ENCODE results near the gene TBC1D2. TPM values are rescaled to one million over a fixed set of nuclear protein-coding genes. Genes with fewer than 3 reads are reported as not detected.

TBC1D2 gene
- total RNA-seq, 1 experiment from 2014 or later: 11.1 TPM

DNA sequence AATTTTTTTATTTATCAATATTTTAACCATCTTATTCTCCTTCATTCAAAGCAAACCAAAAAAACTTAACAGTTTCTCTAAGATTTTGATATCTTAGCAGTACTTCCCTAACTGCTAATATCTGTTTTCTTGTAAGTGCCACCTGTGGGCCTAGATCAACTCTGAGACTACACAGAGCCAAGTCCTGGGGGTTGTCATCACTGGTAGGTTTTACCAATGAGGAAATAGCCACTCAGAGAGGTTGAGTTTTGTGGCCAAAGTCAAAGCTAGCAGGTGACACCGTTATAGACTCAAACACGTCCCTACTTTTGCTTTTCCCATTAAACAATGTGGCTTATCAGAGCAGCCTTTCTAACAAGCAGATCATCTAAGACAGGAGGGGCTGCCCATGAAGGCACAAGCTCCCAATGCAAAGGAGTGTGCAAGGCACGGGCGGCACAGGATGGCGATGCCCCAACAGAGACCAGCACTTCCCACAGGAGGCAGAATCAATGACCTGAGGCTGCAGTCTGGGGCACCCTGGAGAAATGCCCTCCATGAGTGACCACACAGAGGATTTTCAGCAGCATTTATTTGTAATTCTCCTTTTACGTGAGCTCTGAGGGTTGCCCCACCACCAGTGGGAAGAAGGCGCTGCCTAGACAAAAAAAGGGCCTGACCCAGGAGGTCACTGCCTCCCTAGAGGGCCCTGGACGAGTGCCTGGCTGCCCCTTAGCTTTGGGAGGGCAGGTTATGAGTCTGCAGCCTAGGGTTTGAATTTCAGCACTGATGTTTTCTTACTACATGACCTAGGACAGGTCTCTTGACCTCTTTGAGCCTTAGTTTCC lies 7.4 kb downstream of the TBC1D2 start:
- DNase-seq (ENCODE audit: low spot score): no peak
- Mint-ChIP-seq H3K27me3 (ENCODE audit: low read depth) (no peaks in the 10 kb centered on the region), H3K4me3 (no peak overlapping the region), H3K9me3 (no peaks in the 10 kb centered on the region), H3K36me3 (peaks cover 11% of the 10 kb centered on the region), H3K4me1 (peaks cover 53% of the 10 kb centered on the region), H3K27ac (peak overlapping the region; percentile 45; the same call in 1 of the 2 replicates)
- POLR2A ChIA-PET: interaction anchor here (0.6 kb wide), 1 partner anchor 8 kb away, joined by 3 read pairs; no protein-coding TSS in a partner anchor
- TF ChIP-seq, protein P1, sequence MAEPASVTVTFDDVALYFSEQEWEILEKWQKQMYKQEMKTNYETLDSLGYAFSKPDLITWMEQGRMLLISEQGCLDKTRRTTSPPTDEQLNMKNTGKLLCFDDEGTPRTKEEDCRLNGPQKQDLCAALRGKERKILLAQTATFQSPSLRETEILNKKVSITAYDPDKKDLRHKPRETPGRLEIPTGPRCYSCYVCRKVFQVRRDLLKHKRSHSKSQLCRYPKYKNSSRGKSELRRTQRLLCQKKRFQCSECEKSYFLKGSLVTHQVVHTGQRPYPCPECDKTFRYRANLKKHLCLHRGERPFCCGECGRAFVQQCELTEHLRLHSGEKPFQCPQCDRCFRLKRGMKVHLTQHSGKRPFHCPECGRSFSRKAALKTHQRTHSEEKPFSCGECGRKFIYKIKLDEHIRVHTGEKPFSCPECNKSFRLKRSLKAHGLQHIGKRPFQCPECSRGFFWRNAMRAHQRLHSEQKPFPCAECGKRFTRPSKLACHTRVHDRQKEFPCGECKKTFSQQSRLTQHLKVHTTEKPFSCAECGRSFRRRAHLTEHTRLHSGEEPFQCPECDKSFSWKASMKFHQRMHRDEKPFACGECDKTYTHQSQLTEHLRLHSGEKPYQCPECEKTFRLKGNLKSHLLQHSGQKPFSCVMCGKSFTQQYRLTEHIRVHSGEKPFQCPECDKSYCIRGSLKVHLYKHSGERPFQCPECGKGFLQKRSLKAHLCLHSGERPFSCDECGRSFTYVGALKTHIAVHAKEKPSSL (CRISPR knock-in tag; conservative IDR thresholded peaks at IDR 0.05): no peak
- TF ChIP-seq PRRX2 (CRISPR knock-in tag; IDR thresholded peaks at IDR 0.05) (no peak), FOXP1 (CRISPR knock-in tag; IDR thresholded peaks at IDR 0.05; ENCODE audit: borderline replicate concordance) (no peak), GABPB1 (CRISPR knock-in tag; IDR thresholded peaks at IDR 0.05) (no peak), ZNF263 (CRISPR knock-in tag; IDR thresholded peaks at IDR 0.05; ENCODE audit: low read depth) (no peak), ZNF219 (CRISPR knock-in tag; IDR thresholded peaks at IDR 0.05; ENCODE audit: borderline replicate concordance) (no peak), SMAD4 (CRISPR knock-in tag; IDR thresholded peaks at IDR 0.05) (no peak), OVOL2 (CRISPR knock-in tag; IDR thresholded peaks at IDR 0.05; ENCODE audit: borderline replicate concordance) (no peak), TEAD1 (CRISPR knock-in tag; IDR thresholded peaks at IDR 0.05) (no peak), ETV6 (CRISPR knock-in tag; IDR thresholded peaks at IDR 0.05) (no peak)
- TF ChIP-seq, protein P2, sequence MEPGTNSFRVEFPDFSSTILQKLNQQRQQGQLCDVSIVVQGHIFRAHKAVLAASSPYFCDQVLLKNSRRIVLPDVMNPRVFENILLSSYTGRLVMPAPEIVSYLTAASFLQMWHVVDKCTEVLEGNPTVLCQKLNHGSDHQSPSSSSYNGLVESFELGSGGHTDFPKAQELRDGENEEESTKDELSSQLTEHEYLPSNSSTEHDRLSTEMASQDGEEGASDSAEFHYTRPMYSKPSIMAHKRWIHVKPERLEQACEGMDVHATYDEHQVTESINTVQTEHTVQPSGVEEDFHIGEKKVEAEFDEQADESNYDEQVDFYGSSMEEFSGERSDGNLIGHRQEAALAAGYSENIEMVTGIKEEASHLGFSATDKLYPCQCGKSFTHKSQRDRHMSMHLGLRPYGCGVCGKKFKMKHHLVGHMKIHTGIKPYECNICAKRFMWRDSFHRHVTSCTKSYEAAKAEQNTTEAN (CRISPR knock-in tag; IDR thresholded peaks at IDR 0.05): no peak
- TF ChIP-seq, protein P3, sequence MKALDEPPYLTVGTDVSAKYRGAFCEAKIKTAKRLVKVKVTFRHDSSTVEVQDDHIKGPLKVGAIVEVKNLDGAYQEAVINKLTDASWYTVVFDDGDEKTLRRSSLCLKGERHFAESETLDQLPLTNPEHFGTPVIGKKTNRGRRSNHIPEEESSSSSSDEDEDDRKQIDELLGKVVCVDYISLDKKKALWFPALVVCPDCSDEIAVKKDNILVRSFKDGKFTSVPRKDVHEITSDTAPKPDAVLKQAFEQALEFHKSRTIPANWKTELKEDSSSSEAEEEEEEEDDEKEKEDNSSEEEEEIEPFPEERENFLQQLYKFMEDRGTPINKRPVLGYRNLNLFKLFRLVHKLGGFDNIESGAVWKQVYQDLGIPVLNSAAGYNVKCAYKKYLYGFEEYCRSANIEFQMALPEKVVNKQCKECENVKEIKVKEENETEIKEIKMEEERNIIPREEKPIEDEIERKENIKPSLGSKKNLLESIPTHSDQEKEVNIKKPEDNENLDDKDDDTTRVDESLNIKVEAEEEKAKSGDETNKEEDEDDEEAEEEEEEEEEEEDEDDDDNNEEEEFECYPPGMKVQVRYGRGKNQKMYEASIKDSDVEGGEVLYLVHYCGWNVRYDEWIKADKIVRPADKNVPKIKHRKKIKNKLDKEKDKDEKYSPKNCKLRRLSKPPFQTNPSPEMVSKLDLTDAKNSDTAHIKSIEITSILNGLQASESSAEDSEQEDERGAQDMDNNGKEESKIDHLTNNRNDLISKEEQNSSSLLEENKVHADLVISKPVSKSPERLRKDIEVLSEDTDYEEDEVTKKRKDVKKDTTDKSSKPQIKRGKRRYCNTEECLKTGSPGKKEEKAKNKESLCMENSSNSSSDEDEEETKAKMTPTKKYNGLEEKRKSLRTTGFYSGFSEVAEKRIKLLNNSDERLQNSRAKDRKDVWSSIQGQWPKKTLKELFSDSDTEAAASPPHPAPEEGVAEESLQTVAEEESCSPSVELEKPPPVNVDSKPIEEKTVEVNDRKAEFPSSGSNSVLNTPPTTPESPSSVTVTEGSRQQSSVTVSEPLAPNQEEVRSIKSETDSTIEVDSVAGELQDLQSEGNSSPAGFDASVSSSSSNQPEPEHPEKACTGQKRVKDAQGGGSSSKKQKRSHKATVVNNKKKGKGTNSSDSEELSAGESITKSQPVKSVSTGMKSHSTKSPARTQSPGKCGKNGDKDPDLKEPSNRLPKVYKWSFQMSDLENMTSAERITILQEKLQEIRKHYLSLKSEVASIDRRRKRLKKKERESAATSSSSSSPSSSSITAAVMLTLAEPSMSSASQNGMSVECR (CRISPR knock-in tag; IDR thresholded peaks at IDR 0.05; ENCODE audit: borderline replicate concordance): no peak
- TF ChIP-seq, protein P4, sequence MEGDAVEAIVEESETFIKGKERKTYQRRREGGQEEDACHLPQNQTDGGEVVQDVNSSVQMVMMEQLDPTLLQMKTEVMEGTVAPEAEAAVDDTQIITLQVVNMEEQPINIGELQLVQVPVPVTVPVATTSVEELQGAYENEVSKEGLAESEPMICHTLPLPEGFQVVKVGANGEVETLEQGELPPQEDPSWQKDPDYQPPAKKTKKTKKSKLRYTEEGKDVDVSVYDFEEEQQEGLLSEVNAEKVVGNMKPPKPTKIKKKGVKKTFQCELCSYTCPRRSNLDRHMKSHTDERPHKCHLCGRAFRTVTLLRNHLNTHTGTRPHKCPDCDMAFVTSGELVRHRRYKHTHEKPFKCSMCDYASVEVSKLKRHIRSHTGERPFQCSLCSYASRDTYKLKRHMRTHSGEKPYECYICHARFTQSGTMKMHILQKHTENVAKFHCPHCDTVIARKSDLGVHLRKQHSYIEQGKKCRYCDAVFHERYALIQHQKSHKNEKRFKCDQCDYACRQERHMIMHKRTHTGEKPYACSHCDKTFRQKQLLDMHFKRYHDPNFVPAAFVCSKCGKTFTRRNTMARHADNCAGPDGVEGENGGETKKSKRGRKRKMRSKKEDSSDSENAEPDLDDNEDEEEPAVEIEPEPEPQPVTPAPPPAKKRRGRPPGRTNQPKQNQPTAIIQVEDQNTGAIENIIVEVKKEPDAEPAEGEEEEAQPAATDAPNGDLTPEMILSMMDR (IDR thresholded peaks at IDR 0.05): no peak
- TF ChIP-seq, protein P5, sequence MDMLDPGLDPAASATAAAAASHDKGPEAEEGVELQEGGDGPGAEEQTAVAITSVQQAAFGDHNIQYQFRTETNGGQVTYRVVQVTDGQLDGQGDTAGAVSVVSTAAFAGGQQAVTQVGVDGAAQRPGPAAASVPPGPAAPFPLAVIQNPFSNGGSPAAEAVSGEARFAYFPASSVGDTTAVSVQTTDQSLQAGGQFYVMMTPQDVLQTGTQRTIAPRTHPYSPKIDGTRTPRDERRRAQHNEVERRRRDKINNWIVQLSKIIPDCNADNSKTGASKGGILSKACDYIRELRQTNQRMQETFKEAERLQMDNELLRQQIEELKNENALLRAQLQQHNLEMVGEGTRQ (CRISPR knock-in tag; IDR thresholded peaks at IDR 0.05): no peak
- TF ChIP-seq, protein P6, sequence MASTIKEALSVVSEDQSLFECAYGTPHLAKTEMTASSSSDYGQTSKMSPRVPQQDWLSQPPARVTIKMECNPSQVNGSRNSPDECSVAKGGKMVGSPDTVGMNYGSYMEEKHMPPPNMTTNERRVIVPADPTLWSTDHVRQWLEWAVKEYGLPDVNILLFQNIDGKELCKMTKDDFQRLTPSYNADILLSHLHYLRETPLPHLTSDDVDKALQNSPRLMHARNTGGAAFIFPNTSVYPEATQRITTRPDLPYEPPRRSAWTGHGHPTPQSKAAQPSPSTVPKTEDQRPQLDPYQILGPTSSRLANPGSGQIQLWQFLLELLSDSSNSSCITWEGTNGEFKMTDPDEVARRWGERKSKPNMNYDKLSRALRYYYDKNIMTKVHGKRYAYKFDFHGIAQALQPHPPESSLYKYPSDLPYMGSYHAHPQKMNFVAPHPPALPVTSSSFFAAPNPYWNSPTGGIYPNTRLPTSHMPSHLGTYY (CRISPR knock-in tag; IDR thresholded peaks at IDR 0.05): no peak
- TF ChIP-seq, protein P7, sequence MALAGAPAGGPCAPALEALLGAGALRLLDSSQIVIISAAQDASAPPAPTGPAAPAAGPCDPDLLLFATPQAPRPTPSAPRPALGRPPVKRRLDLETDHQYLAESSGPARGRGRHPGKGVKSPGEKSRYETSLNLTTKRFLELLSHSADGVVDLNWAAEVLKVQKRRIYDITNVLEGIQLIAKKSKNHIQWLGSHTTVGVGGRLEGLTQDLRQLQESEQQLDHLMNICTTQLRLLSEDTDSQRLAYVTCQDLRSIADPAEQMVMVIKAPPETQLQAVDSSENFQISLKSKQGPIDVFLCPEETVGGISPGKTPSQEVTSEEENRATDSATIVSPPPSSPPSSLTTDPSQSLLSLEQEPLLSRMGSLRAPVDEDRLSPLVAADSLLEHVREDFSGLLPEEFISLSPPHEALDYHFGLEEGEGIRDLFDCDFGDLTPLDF (CRISPR knock-in tag; IDR thresholded peaks at IDR 0.05): no peak
- TF ChIP-seq, protein P8, sequence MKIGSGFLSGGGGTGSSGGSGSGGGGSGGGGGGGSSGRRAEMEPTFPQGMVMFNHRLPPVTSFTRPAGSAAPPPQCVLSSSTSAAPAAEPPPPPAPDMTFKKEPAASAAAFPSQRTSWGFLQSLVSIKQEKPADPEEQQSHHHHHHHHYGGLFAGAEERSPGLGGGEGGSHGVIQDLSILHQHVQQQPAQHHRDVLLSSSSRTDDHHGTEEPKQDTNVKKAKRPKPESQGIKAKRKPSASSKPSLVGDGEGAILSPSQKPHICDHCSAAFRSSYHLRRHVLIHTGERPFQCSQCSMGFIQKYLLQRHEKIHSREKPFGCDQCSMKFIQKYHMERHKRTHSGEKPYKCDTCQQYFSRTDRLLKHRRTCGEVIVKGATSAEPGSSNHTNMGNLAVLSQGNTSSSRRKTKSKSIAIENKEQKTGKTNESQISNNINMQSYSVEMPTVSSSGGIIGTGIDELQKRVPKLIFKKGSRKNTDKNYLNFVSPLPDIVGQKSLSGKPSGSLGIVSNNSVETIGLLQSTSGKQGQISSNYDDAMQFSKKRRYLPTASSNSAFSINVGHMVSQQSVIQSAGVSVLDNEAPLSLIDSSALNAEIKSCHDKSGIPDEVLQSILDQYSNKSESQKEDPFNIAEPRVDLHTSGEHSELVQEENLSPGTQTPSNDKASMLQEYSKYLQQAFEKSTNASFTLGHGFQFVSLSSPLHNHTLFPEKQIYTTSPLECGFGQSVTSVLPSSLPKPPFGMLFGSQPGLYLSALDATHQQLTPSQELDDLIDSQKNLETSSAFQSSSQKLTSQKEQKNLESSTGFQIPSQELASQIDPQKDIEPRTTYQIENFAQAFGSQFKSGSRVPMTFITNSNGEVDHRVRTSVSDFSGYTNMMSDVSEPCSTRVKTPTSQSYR (CRISPR knock-in tag; IDR thresholded peaks at IDR 0.05): no peak
- ATAC-seq: no peak
- CTCF ChIA-PET: no interaction called here

Data from WTC11 (cell line).